ENCODE measurements around the gene DLX6.

DLX6 gene

GRCh38 chr7:96995406-96996110, 9.8 kb upstream of the DLX6 start:
- no peak for DNase-seq (ENCODE audit: low read depth)

- no peak for DNase-seq (ENCODE audit: low read depth)
Measured at GRCh38 chr7:96996111-96996957, 9.0 kb upstream of the DLX6 start.

- no peak for DNase-seq (ENCODE audit: low read depth)
Measured at GRCh38 chr7:96996958-96997511, 8.3 kb upstream of the DLX6 start.

- DNase-seq (ENCODE audit: low read depth): no peak
Measured at GRCh38 chr7:96997512-96998032, 7.8 kb upstream of the DLX6 start.

- DNase-seq (ENCODE audit: low read depth): no peak
Measured at GRCh38 chr7:96998333-96998732, 7.0 kb upstream of the DLX6 start.

GRCh38 chr7:96998744-96999143, 6.6 kb upstream of the DLX6 start:
- no peak for DNase-seq (ENCODE audit: low read depth)

- DNase-seq (ENCODE audit: low read depth): no peak
Measured at GRCh38 chr7:97001221-97001620, 4.1 kb upstream of the DLX6 start.

- no peak for DNase-seq (ENCODE audit: low read depth)
Measured at GRCh38 chr7:97001656-97002554, 3.4 kb upstream of the DLX6 start.

GRCh38 chr7:97002555-97003261, 2.6 kb upstream of the DLX6 start:
- no peak for DNase-seq (ENCODE audit: low read depth)

- DNase-seq (ENCODE audit: low read depth): no peak
Measured at GRCh38 chr7:97003262-97004246, 1.8 kb upstream of the DLX6 start.

- no peak for DNase-seq (ENCODE audit: low read depth)
Measured at GRCh38 chr7:97004247-97005182, 838 bp upstream of the DLX6 start.

GRCh38 chr7:97006055-97006815, 882 bp downstream of the DLX6 start:
- DNase-seq (ENCODE audit: low read depth): no peak

- DNase-seq (ENCODE audit: low read depth): no peak
Measured at GRCh38 chr7:97006816-97007582, 1.6 kb downstream of the DLX6 start.

GRCh38 chr7:97007583-97007861, 2.2 kb downstream of the DLX6 start:
- no peak for DNase-seq (ENCODE audit: low read depth)

GRCh38 chr7:97008275-97008917, 3.0 kb downstream of the DLX6 start:
- DNase-seq (ENCODE audit: low read depth): no peak

GRCh38 chr7:97009753-97010732, 4.7 kb downstream of the DLX6 start:
- no peak for DNase-seq (ENCODE audit: low read depth)
